GM12891 (cell line): ENCODE measurements around the gene TEKT2.

Experiments used
- DNase-seq: peaks from one replicate; pipeline ENCODE4 v3.0.0; 2011; ENCODE audit warnings: low spot score; ENCODE audit not compliant: insufficient read length
- FAIRE-seq: peaks from 2 replicates; lab custom pipeline; 2011; peaks lifted over from hg19 to GRCh38; lab: Jason Lieb, UNC
- PAX5 ChIP-seq: IDR thresholded peaks from 2 replicates; pipeline ENCODE4 v1.6.1; 2011; ENCODE audit warnings: low read length, moderate library complexity, mild to moderate bottlenecking; ENCODE audit not compliant: insufficient read depth, severe bottlenecking
- POLR2A ChIP-seq: IDR thresholded peaks from 2 replicates; pipeline ENCODE4 v1.6.1; 2011; ENCODE audit warnings: low read depth, low read length, control low read depth
- POLR2AphosphoS5 ChIP-seq: IDR thresholded peaks from 2 replicates; pipeline ENCODE4 v1.6.1; 2011; ENCODE audit warnings: low read depth, low read length, control low read depth
- POU2F2 ChIP-seq: IDR thresholded peaks from 2 replicates; pipeline ENCODE4 v1.6.1; 2011; ENCODE audit warnings: low read depth, mild to moderate bottlenecking, control low read depth, low read length, moderate library complexity
- SPI1 ChIP-seq: IDR thresholded peaks from 2 replicates; pipeline ENCODE4 v1.6.1; 2011; ENCODE audit warnings: low read depth, low read length, control low read depth
- TAF1 ChIP-seq: IDR thresholded peaks from 2 replicates; pipeline ENCODE4 v1.6.1; 2011; ENCODE audit warnings: low read depth, low read length, control low read depth

Gene TEKT2

DNA sequence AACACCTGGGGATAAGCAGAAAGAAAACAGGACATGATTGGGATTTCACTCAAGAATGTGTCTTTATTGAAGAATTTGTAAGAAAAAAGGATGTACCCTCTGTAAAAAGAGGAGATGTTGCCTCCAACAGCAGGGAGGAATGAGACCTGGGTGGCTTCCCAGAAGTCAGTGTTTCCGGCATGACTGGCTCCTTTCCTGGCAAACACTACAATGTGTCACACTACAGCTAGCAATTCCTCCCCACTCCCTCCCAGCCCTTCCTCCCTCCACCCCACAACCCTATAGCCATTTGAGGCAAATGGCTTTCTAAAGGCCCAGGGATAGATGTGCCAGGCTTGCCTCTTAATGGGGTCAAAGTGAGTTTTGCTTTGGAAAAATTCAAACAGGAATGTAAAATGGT lies 52.6 kb downstream of the TEKT2 start:
- no peak for TF ChIP-seq TAF1
- no peak for TF ChIP-seq SPI1
- TF ChIP-seq POU2F2: no peak
- TF ChIP-seq PAX5: no peak
- FAIRE-seq (no peak), DNase-seq (no peak)

GRCh38 chr1:36137226-36137625 lies 53.3 kb downstream of the TEKT2 start:
- DNase-seq (no peak), FAIRE-seq (no peak)
- TF ChIP-seq SPI1: no peak
- no peak for TF ChIP-seq PAX5
- TF ChIP-seq TAF1: no peak
- TF ChIP-seq POLR2AphosphoS5: no peak
- TF ChIP-seq POLR2A: no peak
- TF ChIP-seq POU2F2: no peak

- TF ChIP-seq POU2F2 (no peak), POLR2A (no peak), TAF1 (no peak), SPI1 (no peak), POLR2AphosphoS5 (no peak), PAX5 (no peak)
- DNase-seq: no peak
- no peak for FAIRE-seq
Observed at GRCh38 chr1:36137776-36138175, 53.9 kb downstream of the TEKT2 start.
